ENCODE measurements around the gene RASA3.

DNA sequence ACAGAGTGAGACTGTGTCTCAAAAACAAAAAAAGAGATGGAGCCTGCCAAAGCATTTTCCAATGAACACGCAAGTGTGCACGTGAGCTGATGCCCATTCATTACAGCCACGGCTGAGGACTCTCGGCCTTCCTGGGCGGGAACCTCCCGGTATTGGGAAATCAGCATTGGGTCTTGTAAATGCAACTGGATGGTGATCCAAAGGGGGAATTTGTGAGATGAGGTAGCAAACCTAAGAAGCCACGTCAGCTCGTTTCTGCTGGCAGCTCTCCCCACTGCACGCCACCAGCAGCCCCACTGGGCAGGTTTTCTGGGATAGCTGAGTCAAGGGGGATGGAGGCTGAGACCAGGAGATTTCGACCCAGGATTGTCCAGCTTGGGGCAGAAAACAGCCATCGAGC, 170.0 kb downstream of the RASA3 start:
- TF ChIP-seq, protein P1, sequence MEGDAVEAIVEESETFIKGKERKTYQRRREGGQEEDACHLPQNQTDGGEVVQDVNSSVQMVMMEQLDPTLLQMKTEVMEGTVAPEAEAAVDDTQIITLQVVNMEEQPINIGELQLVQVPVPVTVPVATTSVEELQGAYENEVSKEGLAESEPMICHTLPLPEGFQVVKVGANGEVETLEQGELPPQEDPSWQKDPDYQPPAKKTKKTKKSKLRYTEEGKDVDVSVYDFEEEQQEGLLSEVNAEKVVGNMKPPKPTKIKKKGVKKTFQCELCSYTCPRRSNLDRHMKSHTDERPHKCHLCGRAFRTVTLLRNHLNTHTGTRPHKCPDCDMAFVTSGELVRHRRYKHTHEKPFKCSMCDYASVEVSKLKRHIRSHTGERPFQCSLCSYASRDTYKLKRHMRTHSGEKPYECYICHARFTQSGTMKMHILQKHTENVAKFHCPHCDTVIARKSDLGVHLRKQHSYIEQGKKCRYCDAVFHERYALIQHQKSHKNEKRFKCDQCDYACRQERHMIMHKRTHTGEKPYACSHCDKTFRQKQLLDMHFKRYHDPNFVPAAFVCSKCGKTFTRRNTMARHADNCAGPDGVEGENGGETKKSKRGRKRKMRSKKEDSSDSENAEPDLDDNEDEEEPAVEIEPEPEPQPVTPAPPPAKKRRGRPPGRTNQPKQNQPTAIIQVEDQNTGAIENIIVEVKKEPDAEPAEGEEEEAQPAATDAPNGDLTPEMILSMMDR (IDR thresholded peaks at IDR 0.05), result no peak
- TF ChIP-seq EZH2 (IDR thresholded peaks at IDR 0.05), result no peak
- no peak for TF ChIP-seq EZH2phosphoT487 (IDR thresholded peaks at IDR 0.05)

Data from neural progenitor cell (in vitro differentiated cells).